Aortic smooth muscle cell (primary cell): ENCODE measurements around the gene ZNF722. TPM values are rescaled to one million over a fixed set of nuclear protein-coding genes. Genes with fewer than 3 reads are reported as not detected.

Experiments used
- total RNA-seq: library from RNA; depleted of rRNA; stranded (reverse); fragments of >200 nt; gene quantifications from 2 replicates; pipeline ENCODE4 v1.2.3, GENCODE V29; 2014

Gene ZNF722
- total RNA-seq: not detected in 2 replicates

GRCh38 chr7:63998549-63998948 is at the start of gene ZNF722:
TSS of gene ZNF722 (plus strand) at chr7:63998849. CDS start at chr7:63998962, 113 bp downstream.

GRCh38 chr7:64045301-64046040 is 46.8 kb downstream of the ZNF722 start, which contains the start of gene ZNF727:
TSS of gene ZNF727 (plus strand) at chr7:64045434. CDS start at chr7:64045622, 188 bp downstream.

Other genes with a start within 250 kb of the ZNF722 start
- 1.8 and 2.1 TPM in 2 replicates for gene ZNF727, start 46.6 kb downstream of the ZNF722 start, total RNA-seq
- not detected in 2 replicates for gene ZNF735, start 208.4 kb downstream of the ZNF722 start, total RNA-seq
- gene ZNF679, start 229.6 kb downstream of the ZNF722 start, total RNA-seq: not detected in 2 replicates